ENCODE data around the gene KRT33A.

GRCh38 chr17:41339571-41340172 lies 11.0 kb downstream of the KRT33A start:
- no peak for TF ChIP-seq CTCF (conservative IDR thresholded peaks at IDR 0.05; ENCODE audit: low read depth in 2 of 2)
- TF ChIP-seq EZH2 (IDR thresholded peaks at IDR 0.05; ENCODE audit: low read depth, unreplicated experiment) = no peak
- TF ChIP-seq EZH2phosphoT487 (IDR thresholded peaks at IDR 0.05; ENCODE audit: unreplicated experiment) = no peak
- no peak for TF ChIP-seq POLR2AphosphoS5 (IDR thresholded peaks at IDR 0.05; ENCODE audit: low read depth)
- TF ChIP-seq REST (IDR thresholded peaks at IDR 0.05; ENCODE audit: unreplicated experiment) = no peak
- no peak for TF ChIP-seq ZNF114 (CRISPR knock-in tag; IDR thresholded peaks at IDR 0.05)
- TF ChIP-seq STAT1 (IDR thresholded peaks at IDR 0.05; ENCODE audit: unreplicated experiment) = no peak
- TF ChIP-seq ZNF331 (CRISPR knock-in tag; IDR thresholded peaks at IDR 0.05; ENCODE audit: low read depth) = no peak
- no peak for TF ChIP-seq CREB1 (CRISPR knock-in tag; IDR thresholded peaks at IDR 0.05; ENCODE audit: low read depth)
- no peak for TF ChIP-seq JUNB (IDR thresholded peaks at IDR 0.05; ENCODE audit: unreplicated experiment)

All from GM23338 (cell line).